Left hindlimb (tissue), 1 donor: ENCODE results near the gene CRKL.

Experiments
- DNase-seq: peaks from one replicate; pipeline ENCODE4 v3.0.0-alpha.2; 2018

The CRKL gene

GRCh38 chr22:20998411-20999336 lies 81.5 kb downstream of the CRKL start:
- no peak for DNase-seq

- DNase-seq, result no peak
Measured at GRCh38 chr22:20999350-21000206, 82.4 kb downstream of the CRKL start.

GRCh38 chr22:21000207-21000986 lies 83.2 kb downstream of the CRKL start:
- DNase-seq, result no peak

- no peak for DNase-seq
Measured at GRCh38 chr22:21000987-21001600, 83.9 kb downstream of the CRKL start.

GRCh38 chr22:21001601-21002325 lies 84.6 kb downstream of the CRKL start, which contains the start of gene THAP7:
TSS of gene THAP7 (minus strand) at chr22:21002118. CDS start at chr22:21001911, 207 bp downstream.
- peak; percentile 97 for DNase-seq
